SU-DHL-6 (cell line): ENCODE results near the gene GPX5.

Experiments
- H2AFZ ChIP-seq: fragments of 200-600 bp; sonication (generic); 2 replicates; pipeline ENCODE4 v1.6.1; 2014; ENCODE audit warnings: low read depth, mild to moderate bottlenecking, moderate library complexity, mixed read lengths, antibody characterized with exemption, low read length; ENCODE audit not compliant: severe bottlenecking
- H3F3A ChIP-seq: fragments of 200-600 bp; shearing (Covaris generic); 2 replicates; pipeline ENCODE4 v1.6.0; 2016; ENCODE audit warnings: antibody characterized with exemption, mild to moderate bottlenecking; ENCODE audit not compliant: insufficient read depth
- H3K27ac ChIP-seq: fragments of 200-600 bp; sonication (generic); 2 replicates; pipeline ENCODE4 v1.5.1; 2016; ENCODE audit warnings: low read depth, mild to moderate bottlenecking, low read length, moderate library complexity, mixed read lengths
- H3K27me3 ChIP-seq: fragments of 200-600 bp; sonication (generic), shearing (Covaris generic); 2 replicates; pipeline ENCODE4 v1.6.0; 2014; ENCODE audit warnings: mild to moderate bottlenecking, low read length
- H3K36me3 ChIP-seq: fragments of 200-600 bp; sonication (generic); 2 replicates; pipeline ENCODE4 v1.6.1; 2014; ENCODE audit warnings: mild to moderate bottlenecking, low read length, mixed read lengths
- H3K4me2 ChIP-seq: fragments of 300-600, 200-600 bp; shearing (Covaris generic), sonication (generic); 2 replicates; pipeline ENCODE4 v1.6.0; 2014; ENCODE audit warnings: low read length, low read depth, mild to moderate bottlenecking; ENCODE audit not compliant: poor library complexity, severe bottlenecking
- H3K4me3 ChIP-seq: fragments of 200-600 bp; sonication (generic); 2 replicates; pipeline ENCODE4 v1.5.1; 2014; ENCODE audit warnings: antibody characterized with exemption, low read length, mild to moderate bottlenecking, mixed read lengths; ENCODE audit not compliant: insufficient read depth, poor library complexity, severe bottlenecking
- H3K79me2 ChIP-seq: fragments of 200-600 bp; sonication (generic); 2 replicates; pipeline ENCODE4 v1.6.1; 2014; ENCODE audit warnings: mild to moderate bottlenecking, low read length, moderate library complexity; ENCODE audit not compliant: insufficient read depth
- H3K9ac ChIP-seq: fragments of 200-600 bp; sonication (generic); 2 replicates; pipeline ENCODE4 v1.7.0; 2014; ENCODE audit warnings: mild to moderate bottlenecking, low read length
- H3K9me2 ChIP-seq: fragments of 200-600 bp; sonication (generic); replicated peaks from 2 replicates; pipeline ENCODE4 v1.6.1; 2014; ENCODE audit warnings: low read length; ENCODE audit not compliant: insufficient read depth
- H3K9me3 ChIP-seq: fragments of 200-600 bp; sonication (generic); 2 replicates; pipeline ENCODE4 v1.6.1; 2014; ENCODE audit warnings: low read length, mixed read lengths; ENCODE audit not compliant: insufficient read depth
- H4K20me1 ChIP-seq: fragments of 200-600 bp; sonication (generic); 2 replicates; pipeline ENCODE4 v1.6.1; 2014; ENCODE audit warnings: low read depth, mild to moderate bottlenecking, antibody characterized with exemption, low read length, moderate library complexity, mixed read lengths
- CTCF ChIP-seq: fragments of 200-600 bp; sonication (generic); IDR thresholded peaks from one replicate; pipeline ENCODE4 v1.5.1; 2017; ENCODE audit warnings: antibody characterized with exemption, mild to moderate bottlenecking, low read length, moderate library complexity; ENCODE audit not compliant: insufficient read depth, poor library complexity, severe bottlenecking
- EZH2phosphoT487 ChIP-seq: fragments of 200-600 bp; sonication (generic), shearing (Covaris generic); conservative IDR thresholded peaks from 2 replicates; pipeline ENCODE4 v1.6.1; 2018; ENCODE audit warnings: mild to moderate bottlenecking, antibody characterized with exemption, low read length, moderate library complexity, mixed read lengths

Gene GPX5

GRCh38 chr6:28568515-28569108 lies 42.9 kb downstream of the GPX5 start:
- Histone ChIP-seq H3K9me3 (peaks cover 18% of the 10 kb centered on the region), H3K27ac (no peak overlapping the region), H3K9me2 (no peaks in the 10 kb centered on the region), H3K9ac (no peak overlapping the region), H3F3A (no peaks in the 10 kb centered on the region), H3K4me2 (no peak overlapping the region), H3K36me3 (no peaks in the 10 kb centered on the region), H4K20me1 (no peaks in the 10 kb centered on the region), H3K79me2 (no peaks in the 10 kb centered on the region), H3K4me3 (no peak overlapping the region), H2AFZ (no peak overlapping the region), H3K27me3 (no peaks in the 10 kb centered on the region)
- TF ChIP-seq EZH2phosphoT487 (no peak), CTCF (no peak)

GRCh38 chr6:28569748-28570147 lies 44.1 kb downstream of the GPX5 start:
- no peaks in the 10 kb centered on the region for H4K20me1 ChIP-seq
- H3K4me2 ChIP-seq, result no peak overlapping the region
- H2AFZ ChIP-seq, result no peak overlapping the region
- no peaks in the 10 kb centered on the region for H3K27me3 ChIP-seq
- no peaks in the 10 kb centered on the region for H3F3A ChIP-seq
- no peaks in the 10 kb centered on the region for H3K79me2 ChIP-seq
- no peaks in the 10 kb centered on the region for H3K9me2 ChIP-seq
- H3K27ac ChIP-seq, result no peak overlapping the region
- H3K9ac ChIP-seq, result no peak overlapping the region
- H3K4me3 ChIP-seq, result no peak overlapping the region
- no peaks in the 10 kb centered on the region for H3K36me3 ChIP-seq
- no peak for TF ChIP-seq EZH2phosphoT487
- no peak for TF ChIP-seq CTCF
- H3K9me3 ChIP-seq, result peaks cover 18% of the 10 kb centered on the region

- Histone ChIP-seq H3K9me2 (no peaks in the 10 kb centered on the region), H3K27me3 (no peaks in the 10 kb centered on the region), H2AFZ (no peak overlapping the region), H3F3A (no peaks in the 10 kb centered on the region), H3K4me3 (no peak overlapping the region), H4K20me1 (no peaks in the 10 kb centered on the region), H3K9ac (no peak overlapping the region), H3K4me2 (no peak overlapping the region), H3K27ac (no peak overlapping the region), H3K79me2 (no peaks in the 10 kb centered on the region), H3K36me3 (no peaks in the 10 kb centered on the region), H3K9me3 (no peaks in the 10 kb centered on the region)
- no peak for TF ChIP-seq EZH2phosphoT487
- no peak for TF ChIP-seq CTCF
Observed at GRCh38 chr6:28580475-28580874, 54.8 kb downstream of the GPX5 start.
